GM12864 (cell line): Measurements from ENCODE around the gene COBL.

Source experiments
- DNase-seq: peaks from one replicate; pipeline ENCODE4 v3.0.0-alpha.2; 2011; ENCODE audit warnings: low read depth
- H3K4me3 ChIP-seq: 2 replicates; pipeline ENCODE4 v1.5.1; 2011; ENCODE audit warnings: mild to moderate bottlenecking, low read depth, low read length, control low read depth
- TF ChIP-seq, protein P1 (sequence below): IDR thresholded peaks from 2 replicates; pipeline ENCODE4 v1.5.1; 2011; ENCODE audit warnings: low read depth, mild to moderate bottlenecking, moderate library complexity, low read length, control low read depth, inconsistent platforms; ENCODE audit errors: missing control alignments

Gene COBL

GRCh38 chr7:51249991-51250390, 66.6 kb downstream of the COBL start:
- H3K4me3 ChIP-seq: no peak overlapping the region
- TF ChIP-seq, protein P1, sequence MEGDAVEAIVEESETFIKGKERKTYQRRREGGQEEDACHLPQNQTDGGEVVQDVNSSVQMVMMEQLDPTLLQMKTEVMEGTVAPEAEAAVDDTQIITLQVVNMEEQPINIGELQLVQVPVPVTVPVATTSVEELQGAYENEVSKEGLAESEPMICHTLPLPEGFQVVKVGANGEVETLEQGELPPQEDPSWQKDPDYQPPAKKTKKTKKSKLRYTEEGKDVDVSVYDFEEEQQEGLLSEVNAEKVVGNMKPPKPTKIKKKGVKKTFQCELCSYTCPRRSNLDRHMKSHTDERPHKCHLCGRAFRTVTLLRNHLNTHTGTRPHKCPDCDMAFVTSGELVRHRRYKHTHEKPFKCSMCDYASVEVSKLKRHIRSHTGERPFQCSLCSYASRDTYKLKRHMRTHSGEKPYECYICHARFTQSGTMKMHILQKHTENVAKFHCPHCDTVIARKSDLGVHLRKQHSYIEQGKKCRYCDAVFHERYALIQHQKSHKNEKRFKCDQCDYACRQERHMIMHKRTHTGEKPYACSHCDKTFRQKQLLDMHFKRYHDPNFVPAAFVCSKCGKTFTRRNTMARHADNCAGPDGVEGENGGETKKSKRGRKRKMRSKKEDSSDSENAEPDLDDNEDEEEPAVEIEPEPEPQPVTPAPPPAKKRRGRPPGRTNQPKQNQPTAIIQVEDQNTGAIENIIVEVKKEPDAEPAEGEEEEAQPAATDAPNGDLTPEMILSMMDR: no peak
- DNase-seq: no peak

DNA sequence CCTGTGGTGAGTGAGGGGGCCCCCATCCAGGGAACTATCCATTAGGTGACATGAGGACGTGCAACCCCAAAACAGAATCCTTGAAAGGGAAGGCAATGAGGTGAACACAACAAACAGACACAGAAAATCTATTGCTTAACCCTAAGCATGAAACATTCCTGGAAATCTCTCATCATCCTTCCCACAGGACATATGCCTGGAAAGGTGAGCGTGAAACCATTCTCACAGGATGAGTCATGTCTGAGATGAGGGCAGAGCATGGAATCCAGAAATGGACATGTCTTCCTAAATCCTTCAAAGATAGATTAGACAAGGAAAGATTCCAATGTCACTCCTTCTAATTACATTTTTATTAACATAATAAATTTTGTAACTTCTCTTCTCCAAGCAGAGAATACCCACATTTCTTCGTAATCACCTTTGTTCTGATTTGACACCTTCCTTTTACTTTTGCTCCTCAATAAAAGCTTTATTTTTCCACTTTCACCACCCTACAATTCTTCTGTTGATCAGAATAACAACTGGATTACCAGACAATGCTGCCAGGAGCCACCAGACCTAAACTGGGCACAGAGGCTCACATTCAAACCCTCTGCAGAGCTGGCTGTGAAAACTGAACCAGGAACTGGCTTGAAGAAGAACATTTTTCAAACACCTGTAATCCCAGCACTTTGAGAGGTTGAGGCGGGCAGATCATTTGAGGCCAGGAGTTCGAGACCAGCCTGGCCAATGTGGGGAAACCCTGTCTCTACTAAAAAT, 67.2 kb downstream of the COBL start:
- no peak overlapping the region for H3K4me3 ChIP-seq
- TF ChIP-seq, protein P1: no peak
- DNase-seq: no peak

DNA sequence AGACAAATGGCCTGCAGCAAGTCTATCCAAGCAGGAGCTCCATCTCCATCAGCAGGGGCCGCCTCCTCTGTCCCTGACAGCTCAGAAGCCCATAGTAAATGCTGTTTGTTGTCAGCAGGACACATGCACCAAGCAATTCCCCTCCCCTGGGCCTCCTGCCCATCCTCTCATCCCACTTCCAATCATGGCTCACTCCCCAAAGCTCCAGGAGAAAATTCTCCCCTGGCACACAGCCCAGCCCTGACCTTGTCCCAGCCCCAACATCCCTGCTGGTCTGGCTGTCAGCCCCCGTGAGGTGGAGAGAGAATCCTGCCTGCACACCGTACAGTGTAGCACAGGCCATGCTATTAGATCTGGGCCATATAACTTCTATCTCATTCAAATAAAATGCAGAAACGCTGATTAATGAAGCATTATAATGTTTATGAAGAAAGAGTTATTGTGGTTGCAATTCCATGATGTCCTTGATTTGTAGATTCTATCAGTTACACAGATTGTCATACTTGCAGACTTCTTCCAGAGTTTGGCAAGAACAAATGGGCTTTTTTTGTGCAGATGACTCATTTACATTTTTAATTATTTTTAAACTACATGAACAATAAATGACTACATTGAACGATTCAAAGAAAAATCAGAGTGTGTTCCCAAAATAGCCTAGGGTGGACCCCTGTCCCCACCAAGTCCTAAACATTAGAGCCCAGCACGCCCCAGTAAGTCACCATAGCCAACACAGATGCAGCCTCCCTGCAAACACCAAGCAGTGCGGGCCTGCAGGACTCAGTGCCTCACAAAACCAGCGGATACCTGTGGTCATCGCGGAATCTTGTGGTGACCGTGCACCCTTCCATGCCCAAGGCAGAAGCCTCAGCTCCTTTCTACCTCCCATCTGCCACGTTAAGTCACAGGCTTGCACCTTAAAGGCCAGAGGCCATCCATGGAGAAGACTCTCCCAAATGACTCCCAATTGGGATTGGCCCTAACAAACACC, 70.1 kb downstream of the COBL start:
- DNase-seq: no peak
- TF ChIP-seq, protein P1: no peak
- no peak overlapping the region for H3K4me3 ChIP-seq

DNA sequence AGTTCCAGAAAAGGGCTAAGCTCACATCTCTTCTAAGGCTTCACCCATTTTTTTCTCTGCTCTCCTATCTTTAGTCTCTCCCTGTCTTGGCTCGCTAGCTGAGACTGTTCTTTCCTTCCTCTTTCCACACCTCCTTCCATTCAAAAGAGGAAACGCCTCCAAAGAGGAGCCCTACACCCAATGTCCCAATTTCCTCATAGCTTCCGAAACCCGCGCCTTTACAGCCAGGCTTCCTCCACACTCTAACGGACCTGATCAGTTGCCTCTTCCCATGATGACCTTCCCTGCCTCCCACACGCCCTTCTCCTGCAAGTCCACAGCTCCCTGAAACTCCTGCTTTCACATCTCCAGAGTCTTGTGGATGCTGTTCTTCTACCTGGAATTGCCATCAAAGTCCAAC, 71.7 kb downstream of the COBL start:
- TF ChIP-seq, protein P1: no peak
- no peak overlapping the region for H3K4me3 ChIP-seq
- DNase-seq: no peak

DNA sequence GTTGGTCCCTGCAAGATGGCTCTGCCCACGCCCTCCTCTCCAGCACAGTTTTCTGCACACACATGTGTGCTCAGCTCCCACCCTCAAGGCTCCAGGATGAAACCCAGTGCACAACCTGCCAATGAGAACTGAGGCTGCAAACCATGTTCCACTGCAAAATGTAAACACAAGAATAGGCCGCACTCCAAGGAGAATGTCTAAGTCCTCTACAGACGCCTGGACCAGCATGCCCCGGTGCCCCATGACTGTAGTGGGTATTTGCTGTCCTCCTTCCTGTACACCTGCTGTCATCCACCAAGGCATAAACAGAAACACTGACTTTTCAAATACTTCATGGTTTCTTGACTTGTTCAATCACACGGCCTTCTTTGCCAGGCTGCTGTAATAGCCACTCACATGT, 72.6 kb downstream of the COBL start:
- TF ChIP-seq, protein P1: no peak
- no peak for DNase-seq
- no peak overlapping the region for H3K4me3 ChIP-seq

DNA sequence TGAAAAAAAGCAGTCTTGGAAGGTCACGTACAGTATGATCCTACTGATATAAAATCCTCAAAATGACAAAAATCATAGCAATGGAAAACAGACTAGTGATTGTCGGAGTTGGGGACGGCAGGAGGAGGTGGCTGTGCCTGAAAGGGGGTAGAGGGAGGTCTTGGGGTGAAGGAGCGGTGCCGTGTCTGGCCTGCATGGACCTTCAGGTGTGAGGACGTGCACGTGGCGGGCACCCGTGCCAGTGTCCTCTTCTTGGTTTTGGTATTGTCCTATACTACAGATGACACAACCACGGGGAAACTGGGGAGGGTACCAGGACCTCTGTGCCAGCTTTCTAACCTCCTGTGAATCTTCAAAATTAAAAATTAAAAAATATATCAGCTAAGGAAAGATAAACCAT, 73.0 kb downstream of the COBL start:
- TF ChIP-seq, protein P1: no peak
- no peak for DNase-seq
- H3K4me3 ChIP-seq: no peak overlapping the region
